D721Med (cell line): ENCODE measurements around the gene SNAI3.

Source experiments
- DNase-seq: peaks from one replicate; pipeline ENCODE4 v3.0.0; 2011; ENCODE audit warnings: low spot score; ENCODE audit not compliant: insufficient read length
- FAIRE-seq: peaks from 2 replicates; lab custom pipeline; 2011; peaks lifted over from hg19 to GRCh38; lab: Jason Lieb, UNC
- TF ChIP-seq, protein P1 (sequence below): IDR thresholded peaks from 2 replicates; pipeline ENCODE4 v1.5.1; 2012; ENCODE audit warnings: mild to moderate bottlenecking, control low read depth; ENCODE audit not compliant: insufficient read depth; ENCODE audit errors: missing control alignments

SNAI3 gene

DNA sequence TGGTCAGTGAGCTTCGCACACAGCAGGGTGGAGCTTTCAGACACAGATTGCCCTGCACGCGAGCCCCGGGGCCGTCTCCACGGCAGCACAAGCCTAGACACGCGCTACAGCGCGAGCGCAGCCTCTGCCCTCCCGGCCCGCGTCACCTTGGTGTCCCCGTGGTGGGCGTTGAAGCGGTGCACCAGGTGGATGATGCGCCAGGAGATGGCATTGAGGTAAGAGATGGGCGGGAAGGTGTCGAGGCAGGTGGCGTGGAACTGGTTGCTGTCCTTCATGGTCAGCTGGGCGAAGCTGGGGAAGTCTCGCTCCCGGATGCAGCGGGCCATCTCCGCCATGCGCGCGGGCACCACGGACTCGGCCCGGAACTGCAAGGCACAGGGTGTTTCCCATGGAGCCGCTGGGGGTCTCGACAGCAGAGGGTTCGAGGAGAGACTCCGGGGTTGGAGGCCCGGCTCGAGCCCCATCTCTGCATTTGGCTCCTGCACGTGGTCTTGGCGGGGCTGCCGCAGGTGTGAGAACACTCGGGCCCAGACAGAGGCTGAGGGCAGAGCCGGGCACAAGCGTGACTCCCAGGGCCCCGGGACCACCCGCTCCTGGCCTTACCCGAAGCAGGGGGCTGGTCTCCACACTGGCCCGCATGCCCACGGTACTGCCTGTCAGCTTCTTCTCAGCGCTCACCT is 31.1 kb downstream of the SNAI3 start:
- DNase-seq = no peak
- FAIRE-seq = no peak

DNA sequence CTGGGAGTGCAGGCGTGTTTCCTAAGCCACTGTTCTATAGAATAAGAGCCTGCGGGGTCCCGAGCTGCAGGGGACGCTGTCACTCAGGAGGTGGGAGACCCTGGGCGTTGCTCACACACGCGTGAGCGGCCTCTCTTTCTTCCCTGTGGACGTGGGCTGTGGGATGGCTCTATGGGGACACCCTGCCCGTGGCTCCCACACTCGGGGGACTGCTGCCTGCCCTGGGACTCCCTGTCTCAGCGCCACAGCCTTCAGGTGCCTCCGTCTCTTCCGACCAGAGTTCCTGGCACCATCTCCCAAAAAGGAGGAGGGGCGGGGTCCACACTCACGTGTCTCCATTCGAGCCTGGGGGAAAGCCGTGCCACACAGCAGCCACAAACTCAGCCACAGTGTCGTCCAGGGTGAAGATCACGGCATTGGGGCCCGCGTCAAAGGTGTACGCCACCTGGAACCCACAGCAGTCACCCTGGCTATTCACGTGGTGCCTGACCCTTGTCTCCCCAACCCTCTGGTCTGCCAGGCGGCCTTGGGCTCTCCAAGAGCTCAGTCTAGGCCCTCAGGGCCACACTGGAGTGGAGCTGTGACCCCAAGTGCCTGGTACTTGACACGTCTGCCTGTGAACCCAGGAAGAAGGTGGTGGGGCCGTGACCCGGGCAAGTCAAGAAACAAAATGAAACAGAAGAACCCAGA is 31.8 kb downstream of the SNAI3 start:
- FAIRE-seq (no peak), DNase-seq (no peak)
- TF ChIP-seq, protein P1, sequence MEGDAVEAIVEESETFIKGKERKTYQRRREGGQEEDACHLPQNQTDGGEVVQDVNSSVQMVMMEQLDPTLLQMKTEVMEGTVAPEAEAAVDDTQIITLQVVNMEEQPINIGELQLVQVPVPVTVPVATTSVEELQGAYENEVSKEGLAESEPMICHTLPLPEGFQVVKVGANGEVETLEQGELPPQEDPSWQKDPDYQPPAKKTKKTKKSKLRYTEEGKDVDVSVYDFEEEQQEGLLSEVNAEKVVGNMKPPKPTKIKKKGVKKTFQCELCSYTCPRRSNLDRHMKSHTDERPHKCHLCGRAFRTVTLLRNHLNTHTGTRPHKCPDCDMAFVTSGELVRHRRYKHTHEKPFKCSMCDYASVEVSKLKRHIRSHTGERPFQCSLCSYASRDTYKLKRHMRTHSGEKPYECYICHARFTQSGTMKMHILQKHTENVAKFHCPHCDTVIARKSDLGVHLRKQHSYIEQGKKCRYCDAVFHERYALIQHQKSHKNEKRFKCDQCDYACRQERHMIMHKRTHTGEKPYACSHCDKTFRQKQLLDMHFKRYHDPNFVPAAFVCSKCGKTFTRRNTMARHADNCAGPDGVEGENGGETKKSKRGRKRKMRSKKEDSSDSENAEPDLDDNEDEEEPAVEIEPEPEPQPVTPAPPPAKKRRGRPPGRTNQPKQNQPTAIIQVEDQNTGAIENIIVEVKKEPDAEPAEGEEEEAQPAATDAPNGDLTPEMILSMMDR = no peak

More for the DNA sequence above, 31.1 kb downstream of the SNAI3 start:
- TF ChIP-seq, protein P1 = no peak

DNA sequence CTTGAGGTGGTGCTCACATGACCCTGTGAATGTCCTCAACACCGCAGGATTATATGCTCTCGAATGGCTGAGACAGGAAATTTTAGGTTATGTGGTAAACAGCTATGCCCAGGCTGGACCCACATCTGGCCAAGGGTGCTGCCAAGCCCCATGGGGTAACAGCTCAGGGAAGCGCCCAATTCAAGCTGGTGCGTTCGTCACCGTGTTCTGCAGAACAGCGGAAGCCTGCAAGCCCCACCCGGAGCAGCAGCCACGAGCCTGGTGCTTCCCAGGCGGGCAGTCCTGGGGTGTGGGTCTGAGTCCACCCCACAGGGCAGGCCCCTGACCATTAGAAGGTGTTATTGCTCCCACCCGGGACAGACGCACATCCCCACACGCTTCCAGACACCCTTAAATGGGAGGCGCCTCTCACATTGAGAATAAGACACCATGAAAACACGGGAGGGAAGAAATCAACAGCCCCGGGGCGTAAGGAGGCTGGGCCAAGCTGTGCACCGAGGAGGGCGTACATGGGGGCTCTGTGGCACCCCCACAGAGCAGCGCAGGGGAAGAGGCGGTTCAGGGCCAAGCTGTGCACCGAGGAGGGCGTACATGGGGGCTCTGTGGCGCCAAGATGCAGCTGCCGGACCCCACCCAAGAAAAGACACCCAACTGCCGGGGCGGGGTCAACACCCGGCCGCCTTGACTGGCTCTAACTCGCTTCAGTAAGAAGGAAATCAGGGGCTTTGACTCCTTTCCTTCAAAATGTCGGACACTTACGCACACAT is 32.5 kb downstream of the SNAI3 start:
- TF ChIP-seq, protein P1 = no peak
- no peak for DNase-seq
- no peak for FAIRE-seq

DNA sequence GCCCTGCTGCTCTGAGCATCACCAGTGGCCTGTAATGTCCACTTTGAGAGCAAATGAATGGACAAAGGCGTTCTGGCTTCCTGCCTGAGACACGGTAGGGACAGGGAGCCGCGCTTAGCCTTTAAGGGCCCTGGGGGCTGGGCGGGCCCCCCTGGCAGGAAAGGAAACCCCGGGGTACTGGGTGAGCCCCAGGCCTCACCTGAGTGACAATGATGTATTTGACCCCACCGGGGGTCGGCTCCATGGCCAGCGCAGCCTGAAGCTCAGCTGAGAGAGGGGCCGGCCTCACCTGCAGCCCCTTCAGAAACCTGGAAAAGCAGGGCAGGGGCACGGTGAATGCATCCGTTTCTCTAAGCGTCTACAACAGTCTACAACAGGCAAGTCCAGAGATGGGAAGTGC is 33.2 kb downstream of the SNAI3 start:
- DNase-seq (no peak), FAIRE-seq (no peak)
- TF ChIP-seq, protein P1 = no peak

DNA sequence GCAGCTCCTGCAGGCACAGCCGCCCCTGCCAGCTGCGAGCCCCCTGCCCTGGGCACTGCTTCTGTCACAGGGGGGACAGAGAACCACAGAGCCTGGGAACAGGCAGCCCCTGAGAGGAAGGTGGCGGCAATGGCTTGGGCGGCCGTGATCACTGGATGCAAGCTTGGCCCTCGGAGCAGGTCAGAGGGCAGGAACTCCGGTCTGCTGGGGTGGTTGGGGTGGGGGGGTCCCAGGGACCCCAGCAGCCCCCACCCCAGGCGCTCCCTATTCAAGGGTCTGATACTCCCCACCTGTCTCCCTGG is 33.6 kb downstream of the SNAI3 start:
- FAIRE-seq (no peak), DNase-seq (no peak)
- TF ChIP-seq, protein P1 = no peak

DNA sequence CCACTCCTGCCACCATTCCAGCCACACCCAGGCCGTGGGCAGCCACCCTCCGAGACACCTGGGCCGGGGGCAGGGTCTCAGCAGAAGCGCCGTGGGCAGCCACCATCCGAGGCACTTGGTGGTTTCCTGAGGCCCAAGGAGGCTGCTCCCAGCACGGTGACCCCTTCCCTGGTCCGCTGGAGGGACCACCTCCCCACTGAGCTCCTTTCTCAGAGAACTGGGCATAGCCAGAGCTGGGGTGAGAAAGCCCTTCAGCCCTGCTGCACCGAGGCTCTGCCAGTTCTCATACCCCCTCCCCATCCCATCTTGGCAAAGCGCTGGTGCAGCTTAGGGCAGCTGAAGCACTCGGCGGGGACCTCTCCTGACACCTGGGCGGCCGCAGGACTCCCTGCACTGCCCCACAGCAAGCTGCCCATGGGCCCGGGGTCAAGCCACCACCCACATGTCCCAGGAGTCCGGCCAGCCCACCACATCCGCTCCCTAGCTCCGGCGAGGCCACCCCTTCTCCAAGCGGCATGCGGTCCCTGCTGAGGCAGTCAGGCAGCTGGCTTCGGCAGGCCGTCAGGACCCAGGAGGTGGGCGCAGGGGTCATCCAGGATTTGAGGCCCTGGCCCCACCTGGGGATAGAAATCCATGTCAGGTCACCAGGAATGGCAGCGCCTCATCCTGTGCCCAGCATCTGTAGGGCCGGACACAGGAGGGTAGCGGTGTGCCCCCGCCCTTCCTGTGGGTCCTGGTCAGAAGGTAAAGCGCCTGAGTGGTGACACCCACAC is 34.1 kb downstream of the SNAI3 start:
- no peak for FAIRE-seq
- TF ChIP-seq, protein P1 = no peak
- DNase-seq = no peak
